ENCODE results near the gene SPOCK2.

SPOCK2 gene

GRCh38 chr10:72086466-72087391 is 1.6 kb downstream of the SPOCK2 start:
- DNase-seq = peak; percentile 35

GRCh38 chr10:72085864-72086465 is 2.4 kb downstream of the SPOCK2 start:
- DNase-seq = no peak

GRCh38 chr10:72085166-72085565 is 3.2 kb downstream of the SPOCK2 start:
- no peak for DNase-seq

GRCh38 chr10:72083790-72084459 is 4.4 kb downstream of the SPOCK2 start:
- no peak for DNase-seq

GRCh38 chr10:72082856-72083789 is 5.2 kb downstream of the SPOCK2 start:
- no peak for DNase-seq

- no peak for DNase-seq
Measured at GRCh38 chr10:72081772-72082590, 6.4 kb downstream of the SPOCK2 start.

- no peak for DNase-seq
Measured at GRCh38 chr10:72081210-72081609, 7.1 kb downstream of the SPOCK2 start.

GRCh38 chr10:72080042-72080975 is 8.0 kb downstream of the SPOCK2 start:
- DNase-seq = no peak

GRCh38 chr10:72079356-72079755 is 9.0 kb downstream of the SPOCK2 start:
- no peak for DNase-seq

GRCh38 chr10:72077275-72077990 is 10.9 kb downstream of the SPOCK2 start:
- no peak for DNase-seq

GRCh38 chr10:72076756-72077155 is 11.6 kb downstream of the SPOCK2 start:
- DNase-seq = no peak

GRCh38 chr10:72075376-72076115 is 12.8 kb downstream of the SPOCK2 start:
- no peak for DNase-seq

- DNase-seq = no peak
Measured at GRCh38 chr10:72074574-72075375, 13.6 kb downstream of the SPOCK2 start.

GRCh38 chr10:72073708-72074573 is 14.4 kb downstream of the SPOCK2 start:
- no peak for DNase-seq

- no peak for DNase-seq
Measured at GRCh38 chr10:72072639-72073038, 15.7 kb downstream of the SPOCK2 start.

- DNase-seq = no peak
Measured at GRCh38 chr10:72072046-72072445, 16.3 kb downstream of the SPOCK2 start.
